GM12872 (cell line): Measurements from ENCODE around the gene KIF17.

Experiments used
- CTCF ChIP-seq: IDR thresholded peaks from 3 replicates; pipeline ENCODE4 v1.5.1; 2011; ENCODE audit warnings: low read depth, mild to moderate bottlenecking, low read length, moderate library complexity; ENCODE audit not compliant: insufficient read depth

KIF17 gene

DNA sequence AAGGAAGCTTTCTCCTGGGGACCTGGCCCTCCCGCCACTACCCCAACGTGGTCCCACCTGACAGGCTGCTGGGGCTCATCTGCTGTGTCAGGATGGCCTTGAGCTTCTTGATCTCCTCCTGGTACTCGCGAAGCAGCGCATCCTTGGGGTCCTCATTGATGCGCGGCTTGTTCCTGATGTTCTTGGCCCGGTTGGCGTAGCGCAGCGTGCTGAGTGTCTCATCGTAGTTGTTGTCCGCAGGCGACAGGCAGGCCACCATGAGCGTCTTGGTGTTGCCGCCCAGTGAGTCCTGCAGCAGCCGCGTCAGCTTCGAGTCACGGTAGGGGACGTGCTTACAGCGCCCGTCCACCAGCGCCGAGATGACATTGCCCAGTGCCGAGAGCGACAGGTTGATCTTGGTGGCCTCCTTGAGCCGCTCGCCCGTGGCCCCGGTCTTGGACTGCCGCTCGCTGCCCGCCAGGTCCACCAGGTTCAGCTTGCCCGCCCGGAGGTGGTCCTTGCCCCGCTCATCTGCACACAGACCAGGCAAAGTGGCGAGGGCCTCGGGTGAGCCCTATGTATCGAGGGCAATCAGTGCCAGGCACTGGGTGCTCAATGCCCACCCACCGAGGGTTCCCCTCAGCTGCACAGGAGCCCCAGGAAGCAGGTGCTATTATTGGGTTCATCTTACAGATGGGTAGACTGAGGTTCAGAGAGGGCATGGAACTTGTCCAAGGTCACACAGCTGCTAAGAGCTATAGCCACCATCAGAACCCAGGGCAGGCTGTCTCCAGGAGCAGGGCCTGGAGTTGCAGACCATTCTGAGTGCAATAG is 13.2 kb downstream of the KIF17 start:
- TF ChIP-seq CTCF = no peak

DNA sequence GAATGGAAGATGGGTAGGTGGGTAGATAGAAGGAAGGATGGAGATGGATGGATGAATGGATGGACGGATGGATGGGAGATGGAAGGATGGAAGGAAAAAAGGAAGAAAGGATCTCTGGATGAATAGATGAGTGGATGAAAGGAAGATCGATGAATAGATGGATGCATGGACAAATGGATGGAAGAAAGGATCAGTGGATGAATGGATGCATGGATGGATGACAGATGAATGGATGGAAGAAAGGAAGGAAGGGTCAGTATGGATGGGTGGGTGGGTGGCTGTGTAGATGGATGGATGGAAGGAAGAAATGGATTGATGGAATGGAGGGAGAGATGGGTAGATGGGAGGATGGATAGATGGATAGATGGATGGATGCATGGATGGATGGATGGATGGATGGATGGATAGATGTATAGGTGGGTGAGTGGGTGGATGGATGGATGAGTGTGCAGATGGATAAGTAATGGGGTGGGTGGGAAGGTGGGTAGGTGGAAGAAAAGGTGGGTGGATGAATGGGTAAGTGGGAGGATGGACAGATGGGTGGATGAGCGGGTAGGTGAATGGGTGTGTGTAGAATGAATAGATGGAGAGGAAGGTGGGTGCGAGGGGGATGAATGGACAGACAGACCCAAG is 14.6 kb downstream of the KIF17 start:
- no peak for TF ChIP-seq CTCF

DNA sequence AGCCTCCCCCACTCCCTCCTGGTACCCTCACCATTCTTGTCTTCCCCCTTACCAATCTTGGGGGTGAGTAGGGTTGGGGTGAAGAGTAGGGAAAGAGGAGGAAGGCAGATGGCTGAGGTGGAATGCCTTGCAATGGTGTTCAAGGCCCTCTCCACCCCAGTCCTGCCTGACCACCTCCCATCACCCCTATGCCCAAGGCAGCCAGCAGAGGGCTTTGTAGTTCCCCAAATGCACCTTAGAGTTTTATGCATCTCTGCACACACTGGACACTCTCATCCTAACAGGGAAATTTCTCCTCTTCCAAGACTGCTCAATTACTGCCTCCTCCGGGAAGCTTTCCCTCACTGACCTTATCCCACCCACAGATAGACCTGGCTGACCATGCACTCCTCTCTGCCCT is 15.4 kb downstream of the KIF17 start:
- peak; percentile 52 for TF ChIP-seq CTCF

DNA sequence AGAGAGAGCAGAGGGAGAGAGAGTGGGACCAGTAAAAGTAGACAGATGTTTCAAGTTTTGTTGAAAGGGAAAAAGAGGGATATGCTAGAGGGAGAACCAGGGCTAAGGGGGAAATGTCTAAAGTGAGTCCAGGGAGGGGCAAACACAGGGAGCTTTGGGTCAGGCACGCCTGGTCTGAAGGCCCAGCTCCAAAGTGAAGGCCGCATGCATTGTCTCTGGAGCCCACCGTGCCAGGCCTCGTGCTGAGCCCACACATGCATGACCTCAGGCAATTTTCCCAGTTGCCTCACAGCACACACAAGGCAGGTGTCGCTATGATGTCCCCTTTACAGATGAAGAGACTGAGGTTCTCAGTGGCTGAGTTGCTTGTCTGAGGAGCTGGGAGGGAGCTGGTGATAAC is 16.0 kb downstream of the KIF17 start:
- no peak for TF ChIP-seq CTCF

DNA sequence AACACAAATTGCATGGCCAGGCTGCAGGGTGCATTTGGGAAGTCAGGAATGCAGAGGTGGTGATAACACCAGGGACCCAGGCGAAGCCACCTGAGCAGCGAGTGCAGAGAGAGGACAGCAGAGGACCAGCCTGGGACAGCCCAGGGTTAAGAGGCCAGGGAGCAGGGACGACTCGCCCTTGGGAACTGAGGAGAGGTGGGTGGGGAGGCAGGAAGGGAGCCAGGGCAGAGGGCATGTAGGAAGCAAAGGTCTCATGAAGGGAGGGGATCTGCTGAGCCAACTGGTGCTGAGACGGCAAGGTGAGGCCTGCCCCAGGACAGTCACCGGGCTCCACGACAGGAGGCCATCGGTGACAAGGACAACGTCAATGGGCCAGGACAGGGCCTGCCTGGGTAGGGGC is 16.4 kb downstream of the KIF17 start:
- no peak for TF ChIP-seq CTCF

GRCh38 chr1:20700636-20701215 is 17.1 kb downstream of the KIF17 start:
- no peak for TF ChIP-seq CTCF

GRCh38 chr1:20699558-20699957 is 18.2 kb downstream of the KIF17 start:
- no peak for TF ChIP-seq CTCF
